ENCODE results near the gene DSC3.

DSC3 gene

GRCh38 chr18:31042406-31043181 is at the start of gene DSC3 (continued):
- TF ChIP-seq, protein P1, sequence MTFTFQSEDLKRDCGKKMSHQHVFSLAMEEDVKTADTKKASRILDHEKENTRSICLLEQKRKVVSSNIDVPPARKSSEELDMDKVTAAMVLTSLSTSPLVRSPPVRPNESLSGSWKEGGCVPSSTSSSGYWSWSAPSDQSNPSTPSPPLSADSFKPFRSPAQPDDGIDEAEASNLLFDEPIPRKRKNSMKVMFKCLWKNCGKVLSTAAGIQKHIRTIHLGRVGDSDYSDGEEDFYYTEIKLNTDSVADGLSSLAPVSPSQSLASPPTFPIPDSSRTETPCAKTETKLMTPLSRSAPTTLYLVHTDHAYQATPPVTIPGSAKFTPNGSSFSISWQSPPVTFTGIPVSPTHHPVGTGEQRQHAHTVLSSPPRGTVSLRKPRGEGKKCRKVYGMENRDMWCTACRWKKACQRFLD (tag by site-specific recombination; IDR thresholded peaks at IDR 0.05) = no peak
- TF ChIP-seq ZNF214 (tag by site-specific recombination; IDR thresholded peaks at IDR 0.05; ENCODE audit: borderline replicate concordance) (no peak), ZNF280D (tag by site-specific recombination; IDR thresholded peaks at IDR 0.05) (no peak), PBX3 (CRISPR knock-in tag; IDR thresholded peaks at IDR 0.05) (0 out of 2 replicates have a peak, but pooled peaks have one; percentile 25), SP2 (tag by site-specific recombination; IDR thresholded peaks at IDR 0.05) (no peak; the same call in none of the 2 replicates), OVOL3 (tag by site-specific recombination; IDR thresholded peaks at IDR 0.05) (no peak), ZNF658 (tag by site-specific recombination; IDR thresholded peaks at IDR 0.05) (no peak), ZFP69B (tag by site-specific recombination; IDR thresholded peaks at IDR 0.05) (no peak), ZNF549 (tag by site-specific recombination; IDR thresholded peaks at IDR 0.05) (0 out of 2 replicates have a peak, but pooled peaks have one; percentile 6), ZNF26 (tag by site-specific recombination; IDR thresholded peaks at IDR 0.05) (no peak), ZNF169 (tag by site-specific recombination; IDR thresholded peaks at IDR 0.05) (no peak), ZFHX2 (tag by site-specific recombination; conservative IDR thresholded peaks at IDR 0.05) (no peak), ZNF585B (tag by site-specific recombination; IDR thresholded peaks at IDR 0.05) (no peak), ZNF138 (tag by site-specific recombination; IDR thresholded peaks at IDR 0.05; ENCODE audit: borderline replicate concordance) (no peak), ZFP3 (tag by site-specific recombination; IDR thresholded peaks at IDR 0.05; ENCODE audit: low read depth) (no peak), PRDM4 (tag by site-specific recombination; IDR thresholded peaks at IDR 0.05) (0 out of 2 replicates have a peak, but pooled peaks have one; percentile 32), ZNF311 (tag by site-specific recombination; IDR thresholded peaks at IDR 0.05; ENCODE audit: borderline replicate concordance) (no peak), ZNF623 (tag by site-specific recombination; IDR thresholded peaks at IDR 0.05) (no peak), ZNF843 (tag by site-specific recombination; IDR thresholded peaks at IDR 0.05) (0 out of 2 replicates have a peak, but pooled peaks have one; percentile 24), ZBTB8A (tag by site-specific recombination; IDR thresholded peaks at IDR 0.05) (peak; percentile 86), TSHZ1 (tag by site-specific recombination; IDR thresholded peaks at IDR 0.05; ENCODE audit: borderline replicate concordance) (no peak), KLF10 (tag by site-specific recombination; IDR thresholded peaks at IDR 0.05) (no peak), BCL11B (tag by site-specific recombination; IDR thresholded peaks at IDR 0.05; ENCODE audit: low read depth) (no peak)
- TF ChIP-seq, protein P2, sequence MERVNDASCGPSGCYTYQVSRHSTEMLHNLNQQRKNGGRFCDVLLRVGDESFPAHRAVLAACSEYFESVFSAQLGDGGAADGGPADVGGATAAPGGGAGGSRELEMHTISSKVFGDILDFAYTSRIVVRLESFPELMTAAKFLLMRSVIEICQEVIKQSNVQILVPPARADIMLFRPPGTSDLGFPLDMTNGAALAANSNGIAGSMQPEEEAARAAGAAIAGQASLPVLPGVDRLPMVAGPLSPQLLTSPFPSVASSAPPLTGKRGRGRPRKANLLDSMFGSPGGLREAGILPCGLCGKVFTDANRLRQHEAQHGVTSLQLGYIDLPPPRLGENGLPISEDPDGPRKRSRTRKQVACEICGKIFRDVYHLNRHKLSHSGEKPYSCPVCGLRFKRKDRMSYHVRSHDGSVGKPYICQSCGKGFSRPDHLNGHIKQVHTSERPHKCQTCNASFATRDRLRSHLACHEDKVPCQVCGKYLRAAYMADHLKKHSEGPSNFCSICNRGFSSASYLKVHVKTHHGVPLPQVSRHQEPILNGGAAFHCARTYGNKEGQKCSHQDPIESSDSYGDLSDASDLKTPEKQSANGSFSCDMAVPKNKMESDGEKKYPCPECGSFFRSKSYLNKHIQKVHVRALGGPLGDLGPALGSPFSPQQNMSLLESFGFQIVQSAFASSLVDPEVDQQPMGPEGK (tag by site-specific recombination; IDR thresholded peaks at IDR 0.05) = peak; percentile 8; the same call in 1 of the 2 replicates
